HG03342 (cell line): ENCODE data around the gene TRAF3.
A peak's percentile ranks its signal among the peaks of the same experiment; 100 is the strongest.
"Not testable (repeated sequence)": the region's sequence is repeated elsewhere in the genome, so short reads cannot be mapped to it uniquely, and the experiment has no call there.

Source experiments
- ATAC-seq: cut with Tn5 transposase; IDR thresholded peaks from one replicate; pipeline ENCODE4 v1.9.1; 2021; ENCODE audit warnings: mild to moderate bottlenecking, moderate library complexity; ENCODE audit not compliant: unreplicated experiment

Gene TRAF3

GRCh38 chr14:102751088-102751487, 26.2 kb upstream of the TRAF3 start:
- no peak for ATAC-seq

DNA sequence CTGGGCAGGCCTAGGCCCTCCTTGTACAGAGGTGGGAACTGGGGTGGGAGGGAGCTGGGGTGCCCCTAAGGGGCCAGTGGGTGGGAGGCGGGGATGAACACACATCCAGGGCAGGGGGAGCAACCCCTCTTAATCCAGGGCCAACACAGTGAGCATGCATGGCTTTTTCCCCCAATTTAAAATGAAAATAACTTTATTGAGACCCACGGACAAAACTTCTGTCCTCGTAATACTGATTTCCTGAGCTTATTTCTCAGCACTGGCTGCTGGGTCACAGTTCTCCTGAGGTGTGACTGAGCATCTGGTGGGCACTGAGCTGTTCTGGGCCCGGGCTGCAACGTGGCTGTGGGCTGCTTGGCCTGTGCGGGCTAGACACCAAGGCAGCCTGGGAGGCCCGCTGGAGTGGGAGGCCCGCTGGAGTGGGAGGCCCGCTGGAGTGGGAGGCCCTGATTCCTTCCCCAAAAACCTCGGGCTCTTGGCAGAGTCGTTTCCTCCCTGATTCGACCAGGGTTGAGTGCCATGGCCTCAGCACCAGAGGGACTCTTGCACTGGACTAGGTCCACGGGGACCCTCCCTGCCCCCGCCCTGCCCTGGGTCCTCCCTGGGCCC, 24.9 kb upstream of the TRAF3 start:
- no peak for ATAC-seq

GRCh38 chr14:102754370-102755262, 22.6 kb upstream of the TRAF3 start:
- ATAC-seq: no peak

DNA sequence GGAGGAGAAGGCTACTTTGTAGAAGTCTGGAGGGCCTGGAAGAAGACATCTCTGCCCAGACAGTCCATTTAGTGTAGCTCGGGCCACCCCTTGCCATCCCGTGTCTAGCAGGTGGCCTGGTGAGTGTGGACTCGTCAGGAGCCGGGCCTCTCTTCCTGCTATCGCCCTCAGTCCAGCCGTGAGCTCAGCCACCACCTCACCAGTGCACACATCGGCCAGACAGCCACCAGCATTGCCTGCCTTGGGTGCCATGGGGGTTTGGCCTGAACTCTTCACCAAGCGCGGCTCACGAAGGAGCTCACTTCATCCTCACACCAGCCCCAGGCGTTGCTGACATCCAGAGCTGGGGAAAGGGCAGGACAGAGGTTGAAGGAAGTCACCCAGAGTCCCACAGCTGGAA, 19.6 kb upstream of the TRAF3 start:
- ATAC-seq: no peak

GRCh38 chr14:102758087-102758486, 19.2 kb upstream of the TRAF3 start:
- ATAC-seq: no peak

GRCh38 chr14:102759456-102760187, 17.6 kb upstream of the TRAF3 start:
- ATAC-seq: no peak

DNA sequence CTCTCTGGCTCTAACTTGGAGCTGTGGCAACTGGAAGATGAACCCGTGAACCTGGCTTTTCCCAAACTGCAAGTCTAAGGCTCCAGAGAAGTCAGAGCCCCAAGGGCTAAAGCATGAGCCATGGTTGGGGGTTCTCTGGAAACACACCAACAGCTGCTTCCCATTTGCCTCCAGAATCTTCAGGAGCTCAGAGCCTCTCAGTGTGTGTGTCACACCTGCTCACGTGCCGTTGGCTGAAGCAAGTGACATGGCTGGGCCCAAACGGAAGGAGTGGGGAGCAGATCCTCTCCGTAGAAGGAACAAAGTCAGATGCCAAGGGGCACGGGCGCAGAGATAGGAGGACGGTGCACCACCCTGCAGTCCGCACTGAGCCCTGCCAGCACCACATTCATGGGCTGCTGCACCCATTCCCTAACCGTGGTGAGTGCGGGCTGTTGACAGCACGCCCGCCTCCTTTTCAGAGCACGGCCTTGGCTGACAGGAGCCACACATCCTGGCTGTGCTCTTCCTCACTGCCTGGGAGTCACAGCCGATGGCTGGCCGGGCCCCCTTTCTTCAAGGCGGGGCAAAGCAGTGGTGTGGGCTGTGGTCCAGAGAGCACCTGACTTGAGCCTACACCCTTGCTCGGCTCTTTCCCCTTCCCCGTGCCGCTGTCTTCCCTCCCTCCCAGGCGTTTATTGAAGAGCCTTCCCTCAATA, 16.6 kb upstream of the TRAF3 start:
- no peak for ATAC-seq

GRCh38 chr14:102761206-102761605, 16.0 kb upstream of the TRAF3 start:
- no peak for ATAC-seq

DNA sequence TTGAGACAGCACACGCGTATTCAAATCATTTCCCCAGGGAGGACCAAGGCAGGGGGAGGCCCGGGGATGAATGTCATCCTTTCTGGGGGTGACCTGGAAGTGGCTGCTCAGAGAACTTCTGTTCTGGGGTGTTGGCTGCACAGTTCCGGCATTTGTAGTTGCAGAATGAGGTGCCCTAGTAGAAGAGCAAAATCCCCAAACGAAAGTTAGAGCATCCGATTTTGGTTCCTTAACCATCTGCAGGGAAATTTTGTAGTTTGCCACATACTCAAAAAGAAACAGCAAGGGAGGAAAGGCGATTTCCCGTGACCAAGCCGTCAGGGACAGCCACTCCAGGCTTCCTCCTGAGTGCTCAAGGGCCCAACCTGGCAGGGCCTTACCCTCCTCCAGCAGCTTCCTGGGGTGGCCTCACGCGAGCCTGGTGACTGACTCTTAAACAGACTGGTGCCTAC, 13.0 kb upstream of the TRAF3 start:
- ATAC-seq: peak; percentile 53

DNA sequence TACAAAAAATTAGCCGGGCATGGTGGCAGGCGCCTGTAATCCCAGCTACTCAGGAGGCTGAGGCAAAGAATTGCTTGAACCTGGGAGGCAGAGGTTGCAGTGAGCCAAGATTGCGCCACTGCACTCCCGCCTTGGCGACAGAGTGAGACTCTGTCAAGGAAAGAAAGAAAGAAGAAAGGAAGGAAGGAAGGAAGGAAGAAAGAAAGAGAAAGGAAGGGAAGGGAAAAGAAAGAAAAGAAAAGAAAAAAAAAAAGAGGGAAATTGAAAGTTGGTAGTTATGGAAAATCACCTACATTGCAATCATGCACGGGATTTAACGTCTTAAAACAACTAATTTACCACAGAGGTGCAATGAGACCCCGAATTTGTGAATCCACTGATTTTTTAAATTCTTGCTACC, 11.5 kb upstream of the TRAF3 start:
- ATAC-seq: not testable (repeated sequence)

DNA sequence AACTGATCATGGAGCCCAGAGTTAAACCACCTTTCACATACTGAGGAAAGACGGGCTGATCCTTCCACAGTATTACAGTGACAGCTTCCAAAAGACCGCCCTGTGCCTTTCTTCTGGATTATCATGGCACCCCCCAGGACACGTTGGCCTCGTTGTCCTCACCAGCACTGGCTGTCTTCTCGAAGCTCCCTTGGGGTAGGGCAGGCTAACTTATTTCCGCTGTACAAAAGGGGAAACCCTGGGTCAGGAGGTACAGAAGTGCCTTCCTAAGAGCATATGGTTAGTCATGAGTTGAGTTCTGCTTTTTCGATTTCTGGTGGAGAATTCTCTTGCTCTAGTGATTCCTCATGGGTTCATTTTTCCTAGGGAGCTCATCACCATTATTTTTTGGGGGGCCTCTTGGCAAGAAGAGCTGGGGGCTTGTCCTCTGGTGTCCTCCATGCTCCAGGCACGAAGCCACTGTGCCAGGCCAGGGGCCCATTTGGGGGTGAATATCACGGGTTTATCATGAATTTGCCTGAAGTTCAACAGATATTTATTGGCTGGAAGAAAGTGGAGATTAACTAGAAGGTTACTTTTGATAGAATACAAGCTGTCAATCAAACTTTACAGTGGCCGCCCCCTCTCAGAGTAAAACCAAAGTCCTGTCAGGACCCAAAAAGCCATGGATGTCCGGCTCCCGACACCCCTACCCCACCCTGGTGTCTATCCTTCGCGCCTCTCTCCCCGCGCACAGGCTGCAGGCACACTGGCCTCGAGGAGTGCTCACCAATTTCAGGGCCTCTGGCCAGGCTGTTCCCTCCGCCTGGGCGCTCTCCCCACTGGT, 8.8 kb upstream of the TRAF3 start:
- no peak for ATAC-seq

GRCh38 chr14:102769049-102769327, 8.3 kb upstream of the TRAF3 start:
- ATAC-seq: no peak

DNA sequence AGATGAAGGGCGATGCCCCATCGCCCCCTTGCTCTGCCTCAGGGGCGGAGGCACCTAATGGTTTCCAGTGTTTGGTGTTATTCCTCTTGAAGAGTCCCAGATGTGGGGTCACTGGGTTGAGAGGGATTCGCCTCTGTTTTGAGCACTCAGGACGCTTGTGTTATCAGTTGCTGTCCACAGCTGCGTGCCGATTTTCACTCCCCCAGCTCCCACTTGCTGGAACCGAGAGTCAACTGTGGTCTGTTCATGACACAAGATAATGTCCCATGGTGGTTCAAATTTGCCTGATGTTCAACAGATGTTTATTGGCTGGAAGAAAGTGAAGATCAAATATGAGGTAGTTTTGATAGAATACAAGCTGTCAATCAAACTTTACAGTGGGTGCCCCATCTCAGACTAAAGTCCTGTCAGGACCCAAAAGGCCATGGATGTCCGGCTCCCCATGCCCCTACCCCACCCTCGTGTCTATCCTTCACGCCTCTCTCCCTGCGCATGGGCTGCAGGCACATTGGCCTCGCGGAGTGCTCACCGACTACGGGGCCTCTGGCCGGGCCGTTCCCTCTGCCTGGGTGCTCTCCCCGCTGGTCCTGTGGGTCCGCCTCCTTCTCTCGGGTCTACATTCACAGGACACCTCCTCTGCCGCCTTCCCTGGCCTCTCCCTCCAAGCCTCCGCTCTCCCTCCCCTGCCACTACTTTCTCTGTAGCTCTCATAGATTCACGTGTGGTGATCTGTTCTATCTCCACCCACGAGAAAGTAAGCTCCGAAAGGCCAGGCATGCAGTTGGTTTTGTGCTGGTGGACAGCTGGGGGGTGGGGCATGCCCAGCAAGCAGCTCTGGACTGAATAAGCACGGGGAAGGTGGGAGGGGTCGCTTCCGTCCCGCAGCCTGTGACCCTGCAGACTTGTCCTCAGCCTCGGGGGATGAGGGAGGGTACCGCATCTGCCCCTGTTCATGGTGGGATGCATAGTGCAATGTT, 6.8 kb upstream of the TRAF3 start:
- no peak for ATAC-seq

DNA sequence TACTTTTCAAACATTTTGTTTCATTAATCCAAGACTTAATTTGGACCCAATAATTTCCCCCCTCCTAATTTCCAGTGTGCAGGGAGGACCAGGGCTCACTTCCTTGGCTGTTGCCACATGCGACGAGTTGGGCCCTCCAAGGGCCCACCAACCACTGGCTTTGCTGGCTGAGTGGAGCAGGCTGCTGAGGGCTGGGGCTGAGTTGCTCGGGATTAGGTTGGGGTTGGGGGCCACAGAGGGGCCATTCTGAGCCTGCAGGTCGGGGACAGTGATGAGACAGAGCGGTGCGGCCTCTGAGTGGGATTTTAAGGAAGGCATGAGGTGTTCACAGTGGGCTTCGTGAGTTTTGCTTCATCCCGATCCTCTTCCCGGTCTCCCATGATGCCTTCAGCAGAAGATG, 6.1 kb upstream of the TRAF3 start:
- no peak for ATAC-seq

DNA sequence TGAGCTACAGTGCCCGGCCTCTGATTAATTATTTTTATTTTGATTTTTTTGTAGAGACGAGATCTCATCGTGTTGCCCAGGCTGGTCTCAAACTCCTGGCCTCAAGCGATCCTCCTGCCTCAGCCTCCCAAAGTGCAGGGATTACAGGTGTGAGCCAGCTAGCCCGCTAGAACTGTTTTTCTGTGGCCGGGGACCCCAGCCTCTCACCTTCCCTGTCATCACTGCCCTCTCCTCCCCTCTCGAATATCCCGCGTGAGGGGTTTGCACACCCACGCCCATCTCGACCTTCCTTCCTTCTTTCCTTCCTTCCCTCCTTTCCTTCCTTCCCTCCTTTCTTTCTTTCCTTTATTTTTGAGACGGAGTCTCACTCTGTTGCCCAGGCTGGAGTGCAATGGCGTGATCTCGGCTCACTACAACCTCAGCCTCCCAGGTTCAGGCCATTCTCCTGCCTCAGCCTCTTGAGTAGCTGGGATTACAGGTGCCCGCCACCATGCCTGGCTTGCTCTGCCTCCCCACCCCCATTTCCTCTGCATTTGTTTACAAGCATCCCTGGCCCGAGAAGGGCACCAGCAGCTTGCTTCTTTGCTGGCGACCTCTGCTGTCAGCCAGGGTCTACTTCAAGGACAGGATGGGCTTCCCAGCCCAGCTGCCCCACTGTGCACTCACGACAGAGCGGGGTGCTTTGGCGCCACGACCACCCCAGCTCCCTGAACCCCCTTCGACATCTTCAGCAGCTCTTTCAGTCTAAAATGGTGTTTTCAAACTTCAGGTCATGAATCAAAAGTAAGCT, 4.3 kb upstream of the TRAF3 start:
- no peak for ATAC-seq

- peak; percentile 30 for ATAC-seq
Observed at GRCh38 chr14:102774391-102775153, 2.7 kb upstream of the TRAF3 start.

DNA sequence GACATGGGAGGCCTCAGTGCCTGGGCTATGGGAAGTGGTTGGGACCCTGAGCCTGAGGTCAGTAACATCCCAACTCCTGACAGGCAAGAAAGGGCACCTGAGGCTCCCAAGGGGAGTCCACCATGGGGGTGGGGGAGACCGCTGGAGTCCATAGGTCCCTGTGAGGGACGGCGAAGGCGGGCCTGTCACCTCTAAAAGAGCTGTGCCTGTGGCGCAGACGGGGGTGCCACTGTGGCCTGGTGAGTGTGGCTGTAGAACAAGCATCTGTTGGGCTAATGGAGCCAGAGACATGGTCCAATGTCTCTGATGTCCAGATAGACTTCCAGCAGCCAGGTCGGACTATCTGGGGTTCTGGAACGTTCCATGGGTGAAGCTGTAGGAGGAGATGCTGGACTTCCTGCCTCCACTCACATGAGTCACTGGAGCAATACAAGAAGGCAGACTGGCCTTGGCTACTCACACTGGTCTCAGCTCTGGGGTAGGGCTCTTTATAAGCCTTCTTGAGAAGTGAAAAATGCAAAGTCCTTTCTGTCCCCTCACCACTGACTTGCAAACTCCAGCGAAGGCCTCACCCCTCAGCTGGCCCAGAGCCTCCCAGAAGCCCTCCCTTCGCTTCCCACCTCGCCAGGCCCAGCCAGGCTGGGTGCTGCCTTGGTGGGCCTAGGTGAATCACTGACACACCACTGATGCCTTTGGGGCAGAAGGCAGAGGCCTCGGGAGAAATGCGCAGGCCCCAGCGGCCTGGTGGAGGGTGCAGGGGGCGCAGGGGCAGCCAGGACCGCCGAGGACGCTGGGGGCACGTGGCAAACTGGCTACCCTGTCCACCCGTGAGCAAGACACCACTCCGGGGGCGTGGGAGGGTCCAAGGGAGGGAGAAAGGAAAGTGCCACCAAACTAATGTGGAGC, 1.1 kb upstream of the TRAF3 start:
- no peak for ATAC-seq
